GM18519 (cell line): ENCODE data around the gene ACAD11.
"Not testable (repeated sequence)": the region's sequence is repeated elsewhere in the genome, so short reads cannot be mapped to it uniquely, and the experiment has no call there.

Source experiments
- ATAC-seq: cut with Tn5 transposase; IDR thresholded peaks from one replicate; pipeline ENCODE4 v1.9.1; 2021; ENCODE audit warnings: mild to moderate bottlenecking, moderate library complexity; ENCODE audit not compliant: unreplicated experiment, low FRiP score

Gene ACAD11

GRCh38 chr3:132606620-132607019 lies 53.0 kb downstream of the ACAD11 start:
- not testable (repeated sequence) for ATAC-seq

GRCh38 chr3:132606085-132606484 lies 53.5 kb downstream of the ACAD11 start:
- no peak for ATAC-seq

- ATAC-seq = no peak
Measured at GRCh38 chr3:132605374-132605792, 54.2 kb downstream of the ACAD11 start.

GRCh38 chr3:132600614-132601013 lies 59.0 kb downstream of the ACAD11 start:
- not testable (repeated sequence) for ATAC-seq

- ATAC-seq = no peak
Measured at GRCh38 chr3:132598181-132598580, 61.4 kb downstream of the ACAD11 start.

GRCh38 chr3:132597660-132598059 lies 61.9 kb downstream of the ACAD11 start:
- no peak for ATAC-seq

GRCh38 chr3:132596816-132597433 lies 62.7 kb downstream of the ACAD11 start, which contains the start of gene ACKR4:
Gene ACKR4, plus strand, starts transcription at chr3:132597270. Its CDS starts 3,128 bp downstream, at chr3:132600398.
- ATAC-seq = no peak

GRCh38 chr3:132596326-132596725 lies 63.3 kb downstream of the ACAD11 start:
- ATAC-seq = no peak

GRCh38 chr3:132595014-132595413 lies 64.6 kb downstream of the ACAD11 start:
- ATAC-seq = no peak

GRCh38 chr3:132594498-132594897 lies 65.1 kb downstream of the ACAD11 start:
- no peak for ATAC-seq

GRCh38 chr3:132593947-132594323 lies 65.7 kb downstream of the ACAD11 start:
- no peak for ATAC-seq

- no peak for ATAC-seq
Measured at GRCh38 chr3:132593241-132593946, 66.2 kb downstream of the ACAD11 start.

- ATAC-seq = no peak
Measured at GRCh38 chr3:132592216-132592615, 67.4 kb downstream of the ACAD11 start.

GRCh38 chr3:132587401-132587800 lies 72.2 kb downstream of the ACAD11 start:
- ATAC-seq = no peak

- no peak for ATAC-seq
Measured at GRCh38 chr3:132573797-132574211, 85.8 kb downstream of the ACAD11 start.

- no peak for ATAC-seq
Measured at GRCh38 chr3:132570016-132570415, 89.6 kb downstream of the ACAD11 start.

- ATAC-seq = no peak
Measured at GRCh38 chr3:132569580-132569979, 90.0 kb downstream of the ACAD11 start.

GRCh38 chr3:132569153-132569552 lies 90.5 kb downstream of the ACAD11 start:
- ATAC-seq = no peak

GRCh38 chr3:132568422-132568821 lies 91.2 kb downstream of the ACAD11 start:
- ATAC-seq = no peak

- ATAC-seq = no peak
Measured at GRCh38 chr3:132564070-132564465, 95.5 kb downstream of the ACAD11 start.

- no peak for ATAC-seq
Measured at GRCh38 chr3:132563420-132564069, 96.1 kb downstream of the ACAD11 start.

GRCh38 chr3:132561003-132561402 lies 98.6 kb downstream of the ACAD11 start:
- no peak for ATAC-seq
